Suprapubic skin (tissue), 4 donors: ENCODE data around the gene NHSL1.

Experiments
- POLR2A ChIP-seq, 2 donors: fragments of 450-650 bp; IDR thresholded peaks; one replicate each; pipeline ENCODE4 v1.6.1; 2017; ENCODE audit warnings: antibody characterized with exemption in 2 of 2, mild to moderate bottlenecking in 2 of 2, moderate library complexity in 2 of 2
- POLR2AphosphoS5 ChIP-seq, 3 donors: sonication (generic); formaldehyde crosslinking; IDR thresholded peaks; one replicate each; pipeline ENCODE4 v1.6.1; 2017; ENCODE audit warnings: antibody characterized with exemption in 3 of 3
- TF ChIP-seq, protein P1 (sequence below), 2 donors: fragments of 200-600 bp in 1 of 2; fragments of 450-650 bp in 1 of 2; sonication (generic) in 1 of 2; IDR thresholded peaks; one replicate each; pipeline ENCODE4 v1.5.1; 2016 to 2019; ENCODE audit warnings: antibody characterized with exemption in 2 of 2, mild to moderate bottlenecking in 1 of 2, moderate library complexity in 1 of 2

- TF ChIP-seq POLR2A (IDR thresholded peaks at IDR 0.05) (no peak), POLR2AphosphoS5 (IDR thresholded peaks at IDR 0.05) (no peak)
- TF ChIP-seq, protein P1, sequence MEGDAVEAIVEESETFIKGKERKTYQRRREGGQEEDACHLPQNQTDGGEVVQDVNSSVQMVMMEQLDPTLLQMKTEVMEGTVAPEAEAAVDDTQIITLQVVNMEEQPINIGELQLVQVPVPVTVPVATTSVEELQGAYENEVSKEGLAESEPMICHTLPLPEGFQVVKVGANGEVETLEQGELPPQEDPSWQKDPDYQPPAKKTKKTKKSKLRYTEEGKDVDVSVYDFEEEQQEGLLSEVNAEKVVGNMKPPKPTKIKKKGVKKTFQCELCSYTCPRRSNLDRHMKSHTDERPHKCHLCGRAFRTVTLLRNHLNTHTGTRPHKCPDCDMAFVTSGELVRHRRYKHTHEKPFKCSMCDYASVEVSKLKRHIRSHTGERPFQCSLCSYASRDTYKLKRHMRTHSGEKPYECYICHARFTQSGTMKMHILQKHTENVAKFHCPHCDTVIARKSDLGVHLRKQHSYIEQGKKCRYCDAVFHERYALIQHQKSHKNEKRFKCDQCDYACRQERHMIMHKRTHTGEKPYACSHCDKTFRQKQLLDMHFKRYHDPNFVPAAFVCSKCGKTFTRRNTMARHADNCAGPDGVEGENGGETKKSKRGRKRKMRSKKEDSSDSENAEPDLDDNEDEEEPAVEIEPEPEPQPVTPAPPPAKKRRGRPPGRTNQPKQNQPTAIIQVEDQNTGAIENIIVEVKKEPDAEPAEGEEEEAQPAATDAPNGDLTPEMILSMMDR (IDR thresholded peaks at IDR 0.05) = no peak
Observed at GRCh38 chr6:138400326-138400725, 99.0 kb downstream of the NHSL1 start.
